ENCODE measurements around the gene UGGT2.

The UGGT2 gene

GRCh38 chr13:96003304-96003703, 49.9 kb downstream of the UGGT2 start:
- Histone ChIP-seq H2AK5ac (ENCODE audit: low read depth, low read length) (no peak overlapping the region), H3K27ac (replicated peaks; ENCODE audit: low read length) (no peak overlapping the region), H3K23ac (ENCODE audit: low read depth, low read length, poor library complexity) (no peak overlapping the region), H3K4me2 (ENCODE audit: insufficient read depth, low read length, poor library complexity, severe bottlenecking) (no peak overlapping the region), H3K18ac (ENCODE audit: low read length) (no peak overlapping the region), H2BK5ac (ENCODE audit: low read length) (no peak overlapping the region), H2BK15ac (ENCODE audit: low read length) (no peak overlapping the region), H2BK12ac (ENCODE audit: low read length) (no peak overlapping the region), H3K4me1 (ENCODE audit: control insufficient read depth in 2 of 2, insufficient read depth in 1 of 2, low read depth in 1 of 2, low read length in 2 of 2) (no peaks in the 10 kb centered on the region), H4K8ac (ENCODE audit: low read depth, low read length) (no peak overlapping the region), H3K9ac (ENCODE audit: low read depth, low read length, poor library complexity) (no peak overlapping the region), H3K27me3 (ENCODE audit: control insufficient read depth in 3 of 3, insufficient read depth in 3 of 3, low read depth in 1 of 3, low read length in 3 of 3) (no peaks in the 10 kb centered on the region), H3K36me3 (replicated peaks in 1 of 2; ENCODE audit: control insufficient read depth in 2 of 2, insufficient read depth in 2 of 2, low read length in 2 of 2) (peaks cover 3 to 13% of the 10 kb centered on the region in 2 donors), H2AFZ (ENCODE audit: low read length) (no peak overlapping the region), H3K9me3 (replicated peaks in 1 of 2; ENCODE audit: control insufficient read depth in 2 of 2, insufficient read depth in 1 of 2, low read depth in 1 of 2, low read length in 2 of 2) (peaks cover 0 to 15% of the 10 kb centered on the region in 2 donors), H3K79me1 (ENCODE audit: low read depth, low read length) (no peaks in the 10 kb centered on the region), H3K14ac (ENCODE audit: low read length) (no peak overlapping the region), H4K91ac (ENCODE audit: low read depth, low read length, poor library complexity) (no peak overlapping the region), H3K4ac (ENCODE audit: low read length) (no peak overlapping the region), H3K4me3 (ENCODE audit: low read length in 2 of 2) (no peak overlapping the region), H2BK120ac (ENCODE audit: low read depth, low read length) (no peak overlapping the region)
- DNase-seq (ENCODE audit: low spot score): no peak

- Histone ChIP-seq H2BK12ac (ENCODE audit: low read length) (no peak overlapping the region), H2BK120ac (ENCODE audit: low read depth, low read length) (no peak overlapping the region), H3K4me2 (ENCODE audit: insufficient read depth, low read length, poor library complexity, severe bottlenecking) (no peak overlapping the region), H2AFZ (ENCODE audit: low read length) (no peak overlapping the region), H3K14ac (ENCODE audit: low read length) (no peak overlapping the region), H3K18ac (ENCODE audit: low read length) (no peak overlapping the region), H3K4ac (ENCODE audit: low read length) (no peak overlapping the region), H3K27ac (replicated peaks; ENCODE audit: low read length) (no peak overlapping the region), H3K4me3 (ENCODE audit: low read length in 2 of 2) (no peak overlapping the region), H3K23ac (ENCODE audit: low read depth, low read length, poor library complexity) (no peak overlapping the region), H3K4me1 (ENCODE audit: control insufficient read depth in 2 of 2, insufficient read depth in 1 of 2, low read depth in 1 of 2, low read length in 2 of 2) (no peaks in the 10 kb centered on the region), H2BK15ac (ENCODE audit: low read length) (no peak overlapping the region), H4K8ac (ENCODE audit: low read depth, low read length) (peak overlapping the region; percentile 89), H3K36me3 (replicated peaks in 1 of 2; ENCODE audit: control insufficient read depth in 2 of 2, insufficient read depth in 2 of 2, low read length in 2 of 2) (peaks cover 3 to 9% of the 10 kb centered on the region in 2 donors), H2AK5ac (ENCODE audit: low read depth, low read length) (no peak overlapping the region), H3K79me1 (ENCODE audit: low read depth, low read length) (no peaks in the 10 kb centered on the region), H4K91ac (ENCODE audit: low read depth, low read length, poor library complexity) (no peak overlapping the region), H3K9me3 (replicated peaks in 1 of 2; ENCODE audit: control insufficient read depth in 2 of 2, insufficient read depth in 1 of 2, low read depth in 1 of 2, low read length in 2 of 2) (peaks cover 0 to 9% of the 10 kb centered on the region in 2 donors), H2BK5ac (ENCODE audit: low read length) (no peak overlapping the region), H3K9ac (ENCODE audit: low read depth, low read length, poor library complexity) (no peak overlapping the region), H3K27me3 (ENCODE audit: control insufficient read depth in 3 of 3, insufficient read depth in 3 of 3, low read depth in 1 of 3, low read length in 3 of 3) (no peaks in the 10 kb centered on the region)
- no CpG with 5 or more reads among the region's 4 CpGs for WGBS, 2 donors (ENCODE audit: extremely low coverage in 2 of 2, insufficient read length in 2 of 2, insufficient replicate concordance in 1 of 2)
- DNase-seq (ENCODE audit: low spot score): no peak
Measured at GRCh38 chr13:96002322-96003131, 50.7 kb downstream of the UGGT2 start.

GRCh38 chr13:96000069-96000468, 53.1 kb downstream of the UGGT2 start:
- peaks cover 3 to 19% of the 10 kb centered on the region in 2 donors for H3K36me3 ChIP-seq (replicated peaks in 1 of 2; ENCODE audit: control insufficient read depth in 2 of 2, insufficient read depth in 2 of 2, low read length in 2 of 2)
- H2BK15ac ChIP-seq (ENCODE audit: low read length): no peak overlapping the region
- H3K27me3 ChIP-seq (ENCODE audit: control insufficient read depth in 3 of 3, insufficient read depth in 3 of 3, low read depth in 1 of 3, low read length in 3 of 3): no peaks in the 10 kb centered on the region
- H3K23ac ChIP-seq (ENCODE audit: low read depth, low read length, poor library complexity): no peak overlapping the region
- H4K8ac ChIP-seq (ENCODE audit: low read depth, low read length): no peak overlapping the region
- no peak overlapping the region for H3K9ac ChIP-seq (ENCODE audit: low read depth, low read length, poor library complexity)
- H3K79me1 ChIP-seq (ENCODE audit: low read depth, low read length): no peaks in the 10 kb centered on the region
- H2BK12ac ChIP-seq (ENCODE audit: low read length): no peak overlapping the region
- H2AFZ ChIP-seq (ENCODE audit: low read length): no peak overlapping the region
- H4K91ac ChIP-seq (ENCODE audit: low read depth, low read length, poor library complexity): no peak overlapping the region
- H2AK5ac ChIP-seq (ENCODE audit: low read depth, low read length): no peak overlapping the region
- H3K18ac ChIP-seq (ENCODE audit: low read length): no peak overlapping the region
- no peak overlapping the region for H2BK5ac ChIP-seq (ENCODE audit: low read length)
- no peak for DNase-seq (ENCODE audit: low spot score)
- no peak overlapping the region for H3K27ac ChIP-seq (replicated peaks; ENCODE audit: low read length)
- no peak overlapping the region for H3K14ac ChIP-seq (ENCODE audit: low read length)
- H2BK120ac ChIP-seq (ENCODE audit: low read depth, low read length): no peak overlapping the region
- no peaks in the 10 kb centered on the region for H3K9me3 ChIP-seq (replicated peaks in 1 of 2; ENCODE audit: control insufficient read depth in 2 of 2, insufficient read depth in 1 of 2, low read depth in 1 of 2, low read length in 2 of 2)
- no peak overlapping the region for H3K4ac ChIP-seq (ENCODE audit: low read length)
- H3K4me3 ChIP-seq (ENCODE audit: low read length in 2 of 2): no peak overlapping the region
- no peaks in the 10 kb centered on the region for H3K4me1 ChIP-seq (ENCODE audit: control insufficient read depth in 2 of 2, insufficient read depth in 1 of 2, low read depth in 1 of 2, low read length in 2 of 2)
- no peak overlapping the region for H3K4me2 ChIP-seq (ENCODE audit: insufficient read depth, low read length, poor library complexity, severe bottlenecking)

- Histone ChIP-seq H3K4me3 (ENCODE audit: low read length in 2 of 2) (no peak overlapping the region), H4K8ac (ENCODE audit: low read depth, low read length) (no peak overlapping the region), H2BK120ac (ENCODE audit: low read depth, low read length) (no peak overlapping the region), H3K14ac (ENCODE audit: low read length) (no peak overlapping the region), H3K23ac (ENCODE audit: low read depth, low read length, poor library complexity) (no peak overlapping the region), H3K4ac (ENCODE audit: low read length) (no peak overlapping the region), H2AFZ (ENCODE audit: low read length) (no peak overlapping the region), H2BK12ac (ENCODE audit: low read length) (no peak overlapping the region), H2BK15ac (ENCODE audit: low read length) (no peak overlapping the region), H3K36me3 (replicated peaks in 1 of 2; ENCODE audit: control insufficient read depth in 2 of 2, insufficient read depth in 2 of 2, low read length in 2 of 2) (peaks cover 2 to 13% of the 10 kb centered on the region in 2 donors), H3K9me3 (replicated peaks in 1 of 2; ENCODE audit: control insufficient read depth in 2 of 2, insufficient read depth in 1 of 2, low read depth in 1 of 2, low read length in 2 of 2) (no peaks in the 10 kb centered on the region), H3K4me1 (ENCODE audit: control insufficient read depth in 2 of 2, insufficient read depth in 1 of 2, low read depth in 1 of 2, low read length in 2 of 2) (no peaks in the 10 kb centered on the region), H2AK5ac (ENCODE audit: low read depth, low read length) (no peak overlapping the region), H3K9ac (ENCODE audit: low read depth, low read length, poor library complexity) (no peak overlapping the region), H3K27me3 (ENCODE audit: control insufficient read depth in 3 of 3, insufficient read depth in 3 of 3, low read depth in 1 of 3, low read length in 3 of 3) (no peaks in the 10 kb centered on the region), H2BK5ac (ENCODE audit: low read length) (no peak overlapping the region), H4K91ac (ENCODE audit: low read depth, low read length, poor library complexity) (no peak overlapping the region), H3K79me1 (ENCODE audit: low read depth, low read length) (no peaks in the 10 kb centered on the region), H3K18ac (ENCODE audit: low read length) (no peak overlapping the region), H3K4me2 (ENCODE audit: insufficient read depth, low read length, poor library complexity, severe bottlenecking) (no peak overlapping the region), H3K27ac (replicated peaks; ENCODE audit: low read length) (no peak overlapping the region)
- no peak for DNase-seq (ENCODE audit: low spot score)
- WGBS, 2 donors (ENCODE audit: extremely low coverage in 2 of 2, insufficient read length in 2 of 2, insufficient replicate concordance in 1 of 2): no CpG with 5 or more reads among the region's 5 CpGs
Measured at GRCh38 chr13:95987841-95988240, 65.4 kb downstream of the UGGT2 start.

Measured in neuronal stem cell (in vitro differentiated cells).